GM04504 (cell line): Measurements from ENCODE around the gene KCNIP1.

Experiments used
- DNase-seq: peaks from one replicate; pipeline ENCODE4 v3.0.0-alpha.2; 2012; ENCODE audit warnings: low read depth

KCNIP1 gene

GRCh38 chr5:170508660-170509347 lies 5.0 kb downstream of the KCNIP1 start:
- DNase-seq = no peak

- no peak for DNase-seq
These were observed 5.5 kb downstream of the KCNIP1 start for GRCh38 chr5:170509348-170509660.

GRCh38 chr5:170510126-170510525 lies 6.3 kb downstream of the KCNIP1 start:
- no peak for DNase-seq

- no peak for DNase-seq
These were observed 6.7 kb downstream of the KCNIP1 start for GRCh38 chr5:170510559-170510958.

GRCh38 chr5:170511551-170512258 lies 7.9 kb downstream of the KCNIP1 start:
- DNase-seq = no peak

- DNase-seq = no peak
These were observed 10.2 kb downstream of the KCNIP1 start for GRCh38 chr5:170513856-170514525.

GRCh38 chr5:170517411-170517810 lies 13.6 kb downstream of the KCNIP1 start:
- DNase-seq = no peak

GRCh38 chr5:170518277-170518676 lies 14.5 kb downstream of the KCNIP1 start:
- DNase-seq = no peak

- DNase-seq = no peak
These were observed 15.7 kb downstream of the KCNIP1 start for GRCh38 chr5:170519549-170519948.

GRCh38 chr5:170520372-170520771 lies 16.6 kb downstream of the KCNIP1 start:
- no peak for DNase-seq

- peak; percentile 34 for DNase-seq
These were observed 18.7 kb downstream of the KCNIP1 start for GRCh38 chr5:170522211-170523141.

- DNase-seq = peak; percentile 4
These were observed 19.3 kb downstream of the KCNIP1 start for GRCh38 chr5:170523142-170523551.

GRCh38 chr5:170523830-170524229 lies 20.0 kb downstream of the KCNIP1 start:
- no peak for DNase-seq

- no peak for DNase-seq
These were observed 20.8 kb downstream of the KCNIP1 start for GRCh38 chr5:170524576-170524975.

GRCh38 chr5:170525470-170526211 lies 21.8 kb downstream of the KCNIP1 start:
- DNase-seq = no peak

- DNase-seq = no peak
These were observed 24.2 kb downstream of the KCNIP1 start for GRCh38 chr5:170527991-170528390.

GRCh38 chr5:170528976-170529375 lies 25.2 kb downstream of the KCNIP1 start:
- no peak for DNase-seq

GRCh38 chr5:170532935-170533334 lies 29.1 kb downstream of the KCNIP1 start:
- DNase-seq = no peak

GRCh38 chr5:170533383-170533782 lies 29.6 kb downstream of the KCNIP1 start:
- DNase-seq = no peak

- DNase-seq = no peak
These were observed 30.4 kb downstream of the KCNIP1 start for GRCh38 chr5:170534177-170534576.

- no peak for DNase-seq
These were observed 31.1 kb downstream of the KCNIP1 start for GRCh38 chr5:170534941-170535340.
